ENCODE results near the gene SPRN.

- TF ChIP-seq CTCF (IDR thresholded peaks at IDR 0.05; ENCODE audit: low read length): no peak
- no peak for TF ChIP-seq EZH2 (optimal IDR thresholded peaks at IDR 0.05; ENCODE audit: low read depth, low read length)
These were observed 47.2 kb downstream of the SPRN start for GRCh38 chr10:133377025-133377817.
